GM12875 (cell line): ENCODE measurements around the gene LAPTM5.

Experiments used
- H3K4me3 ChIP-seq: one replicate; pipeline ENCODE4 v1.5.1; 2011; ENCODE audit warnings: low read depth, low read length, control low read depth
- TF ChIP-seq, protein P1 (sequence below): IDR thresholded peaks from 2 replicates; pipeline ENCODE4 v1.5.1; 2011; ENCODE audit warnings: low read depth, mild to moderate bottlenecking, control low read depth, inconsistent platforms, low read length, moderate library complexity, borderline replicate concordance; ENCODE audit not compliant: insufficient read depth

Gene LAPTM5

DNA sequence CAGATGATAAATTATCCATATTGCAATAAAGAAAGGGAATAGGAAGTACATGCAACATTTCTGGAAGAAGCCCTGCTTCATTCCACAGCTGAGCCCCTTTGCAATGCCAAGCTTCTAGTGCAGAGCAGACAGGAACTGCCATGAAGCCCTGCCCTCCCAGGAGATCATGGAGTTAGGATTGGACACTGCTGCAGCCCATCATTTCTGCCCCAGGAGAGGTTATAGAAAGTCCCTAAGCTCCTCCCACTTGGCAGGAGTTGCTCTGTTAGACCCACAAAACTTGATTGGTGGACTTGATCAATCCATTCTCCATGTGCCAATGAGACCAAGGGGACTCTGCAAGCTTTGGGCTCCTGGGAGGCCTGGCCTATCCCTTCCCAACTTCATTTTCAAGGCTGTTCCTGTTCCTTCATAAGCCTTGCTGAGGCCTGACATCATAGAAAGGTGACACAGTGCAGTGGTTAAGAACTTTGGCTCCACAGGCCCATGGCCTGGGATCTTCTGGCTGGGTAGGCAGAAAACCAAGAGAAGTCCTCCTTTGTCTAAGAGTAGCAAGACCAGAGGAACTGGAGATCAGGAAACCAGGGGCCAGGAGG, 1.3 kb upstream of the LAPTM5 start:
- H3K4me3 ChIP-seq: peak overlapping the region; percentile 96
- TF ChIP-seq, protein P1, sequence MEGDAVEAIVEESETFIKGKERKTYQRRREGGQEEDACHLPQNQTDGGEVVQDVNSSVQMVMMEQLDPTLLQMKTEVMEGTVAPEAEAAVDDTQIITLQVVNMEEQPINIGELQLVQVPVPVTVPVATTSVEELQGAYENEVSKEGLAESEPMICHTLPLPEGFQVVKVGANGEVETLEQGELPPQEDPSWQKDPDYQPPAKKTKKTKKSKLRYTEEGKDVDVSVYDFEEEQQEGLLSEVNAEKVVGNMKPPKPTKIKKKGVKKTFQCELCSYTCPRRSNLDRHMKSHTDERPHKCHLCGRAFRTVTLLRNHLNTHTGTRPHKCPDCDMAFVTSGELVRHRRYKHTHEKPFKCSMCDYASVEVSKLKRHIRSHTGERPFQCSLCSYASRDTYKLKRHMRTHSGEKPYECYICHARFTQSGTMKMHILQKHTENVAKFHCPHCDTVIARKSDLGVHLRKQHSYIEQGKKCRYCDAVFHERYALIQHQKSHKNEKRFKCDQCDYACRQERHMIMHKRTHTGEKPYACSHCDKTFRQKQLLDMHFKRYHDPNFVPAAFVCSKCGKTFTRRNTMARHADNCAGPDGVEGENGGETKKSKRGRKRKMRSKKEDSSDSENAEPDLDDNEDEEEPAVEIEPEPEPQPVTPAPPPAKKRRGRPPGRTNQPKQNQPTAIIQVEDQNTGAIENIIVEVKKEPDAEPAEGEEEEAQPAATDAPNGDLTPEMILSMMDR: no peak

DNA sequence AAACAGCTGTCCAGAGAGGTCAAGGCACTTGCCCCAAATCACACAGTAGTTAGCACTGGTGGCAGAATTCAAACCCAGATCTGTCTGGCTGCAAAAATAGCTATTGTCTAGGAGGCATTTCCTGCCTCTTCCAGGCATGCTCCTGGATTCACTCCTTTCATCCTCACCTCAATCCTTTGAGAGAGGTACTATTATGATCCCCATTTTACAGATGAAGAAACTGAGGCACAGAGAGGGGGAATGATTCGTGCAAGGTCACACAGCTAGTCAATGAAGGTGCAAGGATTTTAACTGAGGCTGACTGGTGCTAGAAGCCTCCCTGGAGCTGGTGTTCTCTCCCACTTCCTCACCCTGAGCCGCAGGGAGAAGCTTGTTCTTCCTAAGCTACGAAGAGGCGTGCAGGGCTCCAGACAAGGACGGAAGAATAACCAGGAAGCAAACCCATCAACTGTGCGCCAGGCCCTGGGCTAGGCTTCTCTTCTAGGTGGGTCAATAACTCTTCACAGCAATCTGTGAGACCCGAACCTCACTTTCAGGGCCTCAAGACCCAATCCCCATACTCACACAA, 631 bp upstream of the LAPTM5 start:
- peak overlapping the region; percentile 96 for H3K4me3 ChIP-seq
- TF ChIP-seq, protein P1: no peak

DNA sequence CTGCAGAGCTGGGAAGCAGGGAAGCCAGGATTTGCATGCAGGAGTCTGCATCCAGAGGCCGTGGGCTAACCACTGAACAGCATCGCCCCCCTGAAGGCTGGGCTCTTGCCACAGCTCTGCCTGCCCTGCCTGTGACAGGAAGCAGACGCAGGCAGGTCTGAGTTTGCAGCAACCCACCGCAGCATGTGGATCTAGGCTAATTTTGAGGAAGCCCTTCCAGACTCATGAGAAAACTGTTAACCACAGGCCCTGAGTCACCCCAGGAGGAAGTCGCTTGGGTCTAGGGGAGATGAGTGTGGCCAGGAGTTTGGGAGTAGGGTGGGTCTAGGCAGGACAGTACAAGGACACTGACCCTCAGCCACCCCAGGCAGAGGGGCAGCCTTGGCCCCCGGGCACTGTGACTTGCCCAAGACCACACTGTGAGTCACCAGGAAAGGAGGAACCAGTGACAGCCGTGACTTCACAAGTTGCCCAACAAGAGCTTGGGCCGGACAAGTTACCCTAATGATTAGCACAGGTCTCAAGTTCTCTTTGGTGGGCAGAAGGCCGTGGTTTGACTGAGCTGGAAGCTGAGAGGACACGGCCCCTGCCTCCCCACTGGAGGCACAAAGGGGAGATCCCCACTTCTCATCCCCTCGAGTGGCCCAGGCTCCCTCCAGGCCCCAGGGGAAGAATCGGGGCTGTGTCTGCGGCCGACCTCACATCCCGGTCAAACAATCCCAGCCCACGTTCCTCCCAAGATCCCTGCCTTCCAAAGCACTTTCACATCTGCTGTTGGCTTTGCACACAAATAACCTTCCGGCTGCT, 826 bp downstream of the LAPTM5 start:
- TF ChIP-seq, protein P1: no peak
- H3K4me3 ChIP-seq: peak overlapping the region; percentile 96

DNA sequence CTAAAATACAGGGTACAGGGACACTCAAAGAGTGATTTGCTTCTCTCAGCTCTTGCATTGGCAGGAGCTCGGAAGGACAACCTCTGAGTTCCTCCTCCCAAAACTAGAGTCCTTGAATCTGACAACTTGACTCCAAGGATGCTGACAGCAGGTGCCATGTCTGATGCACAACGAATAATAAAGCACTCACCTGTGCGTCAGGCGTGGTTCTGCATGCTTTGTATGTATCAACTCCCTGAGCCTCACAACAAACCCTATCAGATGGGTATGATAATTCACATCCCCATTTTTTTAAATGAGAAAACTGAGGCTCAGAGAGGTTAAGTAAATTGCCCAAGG, 1.4 kb downstream of the LAPTM5 start:
- H3K4me3 ChIP-seq: peak overlapping the region; percentile 96
- TF ChIP-seq, protein P1: no peak

DNA sequence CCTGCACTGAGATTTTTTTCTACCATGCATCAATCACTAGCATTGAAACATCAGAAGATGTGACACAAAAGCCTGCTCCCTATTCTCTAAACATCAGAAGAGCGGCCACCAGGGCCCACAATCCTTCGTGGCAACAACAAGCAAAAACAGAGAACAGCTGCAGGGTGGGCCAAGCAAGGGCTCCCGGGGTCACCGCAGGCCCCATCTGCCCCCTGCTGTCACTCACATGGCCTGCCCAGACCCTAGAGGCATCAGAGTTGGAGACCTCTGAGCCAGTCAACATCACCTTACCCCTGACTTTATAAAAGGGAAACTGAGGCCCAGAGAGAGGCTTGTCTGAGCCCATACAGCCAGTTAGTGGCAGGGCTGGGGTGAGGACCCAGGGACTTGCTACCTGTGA, 1.8 kb downstream of the LAPTM5 start:
- TF ChIP-seq, protein P1: 0 out of 2 replicates have a peak, but pooled peaks have one; percentile 13
- peak overlapping the region; percentile 96 for H3K4me3 ChIP-seq

DNA sequence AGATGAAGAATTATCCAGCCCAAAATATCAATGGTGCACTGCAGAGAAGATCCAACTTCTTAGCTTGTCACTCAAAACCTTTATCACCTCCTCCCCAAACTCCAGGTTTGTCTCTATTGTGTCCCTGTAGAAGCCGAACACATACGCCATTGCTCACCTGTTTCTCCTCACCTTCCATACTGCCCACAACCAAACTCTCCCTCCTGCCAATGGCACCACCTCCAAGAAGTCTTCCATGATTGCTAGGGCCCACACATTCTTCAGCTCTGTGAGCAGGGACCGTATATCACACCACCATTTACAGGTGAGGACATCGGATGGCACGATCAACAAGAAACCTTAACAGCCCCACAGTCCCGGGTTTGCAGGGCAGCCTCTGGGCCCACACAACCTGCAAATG, 2.2 kb downstream of the LAPTM5 start:
- peak overlapping the region; percentile 96 for H3K4me3 ChIP-seq
- TF ChIP-seq, protein P1: no peak
